Calu3 (cell line): ENCODE data around the gene MFSD12. TPM values are rescaled to one million over a fixed set of nuclear protein-coding genes. Genes with fewer than 3 reads are reported as not detected.
"Not testable (repeated sequence)": the region's sequence is repeated elsewhere in the genome, so short reads cannot be mapped to it uniquely, and the experiment has no call there.

ENCODE experiments used
- BruUV-seq: library from RNA; stranded (reverse); fragments of 400-500 nt; replicated peaks from 2 replicates; lab custom pipeline; 2021; lab: Mats Ljungman, UMichigan
- CTCF ChIA-PET: fragments of 300-600 bp; sonication (Branson Sonifier 250); formaldehyde crosslinking; loops from one replicate; lab custom pipeline; 2022; ENCODE audit warnings: antibody characterized with exemption; lab: Charles Lee
- DNase-seq: peaks from one replicate; pipeline ENCODE4 v3.0.0; 2022
- H3K27ac Mint-ChIP-seq: one replicate; pipeline ENCODE4 v1.8.0; 2022; ENCODE audit warnings: mixed read lengths; ENCODE audit not compliant: unreplicated experiment
- H3K27me3 Mint-ChIP-seq: one replicate; pipeline ENCODE4 v1.8.0; 2022; ENCODE audit warnings: mixed read lengths; ENCODE audit not compliant: unreplicated experiment
- H3K36me3 Mint-ChIP-seq: one replicate; pipeline ENCODE4 v1.8.0; 2022; ENCODE audit warnings: mild to moderate bottlenecking, moderate library complexity, mixed read lengths; ENCODE audit not compliant: insufficient read depth, unreplicated experiment
- H3K4me1 Mint-ChIP-seq: one replicate; pipeline ENCODE4 v1.8.0; 2022; ENCODE audit warnings: mild to moderate bottlenecking, low read depth, mixed read lengths; ENCODE audit not compliant: unreplicated experiment
- H3K4me3 Mint-ChIP-seq: one replicate; pipeline ENCODE4 v1.8.0; 2022; ENCODE audit warnings: mild to moderate bottlenecking, low read depth, moderate library complexity, mixed read lengths; ENCODE audit not compliant: unreplicated experiment
- H3K9me3 Mint-ChIP-seq: one replicate; pipeline ENCODE4 v1.8.0; 2022; ENCODE audit warnings: low read depth, mixed read lengths; ENCODE audit not compliant: unreplicated experiment
- CTCF ChIP-seq: fragments of 200-600 bp; IDR thresholded peaks from one replicate; pipeline ENCODE4 v1.8.0; 2022; ENCODE audit warnings: antibody characterized with exemption; ENCODE audit not compliant: unreplicated experiment
- intact Hi-C: fragments of 100-400 bp; cut with micrococcal nuclease; formaldehyde crosslinking; loops from one replicate; pipeline ENCODE4 v1.10.0; 2022; ENCODE audit not compliant: unreplicated experiment
- total RNA-seq: library from RNA; stranded (reverse); gene quantifications from 2 replicates; pipeline ENCODE4 v1.2.3, GENCODE V29; 2022

Gene MFSD12
- total RNA-seq, 1 experiment from 2014 or later: 105 TPM

DNA sequence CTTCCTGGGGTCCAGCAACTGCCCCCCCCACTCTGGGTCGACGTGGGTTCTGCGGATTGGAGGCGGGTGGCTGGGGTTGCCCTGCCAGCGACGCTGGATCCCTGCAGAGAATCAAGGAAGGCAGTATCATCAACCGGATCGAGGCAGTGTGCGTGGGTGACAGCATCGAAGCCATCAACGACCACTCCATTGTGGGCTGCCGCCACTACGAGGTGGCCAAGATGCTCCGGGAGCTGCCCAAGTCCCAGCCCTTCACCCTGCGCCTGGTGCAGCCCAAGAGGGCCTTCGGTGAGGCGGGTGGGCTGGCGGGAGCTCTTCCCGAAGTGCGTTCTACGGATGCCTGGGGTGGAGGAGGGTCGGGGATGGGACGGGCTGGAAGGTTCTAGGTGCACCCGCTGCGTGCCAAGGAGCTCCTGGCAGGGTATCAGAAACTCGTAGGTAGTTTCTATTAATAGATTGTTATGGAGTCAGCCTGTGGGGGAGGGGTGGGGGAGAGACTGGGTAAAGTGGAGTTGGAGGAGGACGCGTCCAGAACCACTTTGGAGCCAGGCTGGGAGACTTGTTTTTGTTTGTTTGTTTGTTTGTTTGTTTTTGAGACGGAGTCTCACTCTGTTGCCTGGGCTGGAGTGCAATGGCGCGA, 29.4 kb upstream of the MFSD12 start:
- intact Hi-C loops: no loop called here
- no peaks in the 10 kb centered on the region for H3K4me1 Mint-ChIP-seq
- CTCF ChIA-PET: no interaction called here
- no peaks in the 10 kb centered on the region for H3K27me3 Mint-ChIP-seq
- no peak for DNase-seq
- BruUV-seq: no TSS peak
- no peaks in the 10 kb centered on the region for H3K36me3 Mint-ChIP-seq
- H3K4me3 Mint-ChIP-seq: no peak overlapping the region
- no peak for TF ChIP-seq CTCF
- no peak overlapping the region for H3K27ac Mint-ChIP-seq
- no peaks in the 10 kb centered on the region for H3K9me3 Mint-ChIP-seq

- no peak for TF ChIP-seq CTCF
- H3K27me3 Mint-ChIP-seq: no peaks in the 10 kb centered on the region
- intact Hi-C loops: no loop called here
- DNase-seq: no peak
- no peaks in the 10 kb centered on the region for H3K9me3 Mint-ChIP-seq
- CTCF ChIA-PET: no interaction called here
- H3K4me3 Mint-ChIP-seq: no peak overlapping the region
- H3K4me1 Mint-ChIP-seq: no peaks in the 10 kb centered on the region
- no TSS peak for BruUV-seq
- no peaks in the 10 kb centered on the region for H3K36me3 Mint-ChIP-seq
- H3K27ac Mint-ChIP-seq: no peak overlapping the region
Measured at GRCh38 chr19:3586127-3586626, 28.8 kb upstream of the MFSD12 start.

GRCh38 chr19:3585301-3586126, 28.1 kb upstream of the MFSD12 start, which contains the start of gene GIPC3:
Gene GIPC3 (plus strand): TSS chr19:3585478. CDS start chr19:3585598, 120 bp downstream.
- CTCF ChIA-PET: interaction anchor here (0.6 kb wide), 1 partner anchor 100 kb away, joined by 3 read pairs; no protein-coding TSS in a partner anchor
- Mint-ChIP-seq H3K27ac (no peak within 1 kb of the TSS), H3K27me3 (no peaks in the 10 kb centered on the region), H3K4me1 (no peaks in the 10 kb centered on the region), H3K9me3 (no peaks in the 10 kb centered on the region), H3K36me3 (no peaks in the 10 kb centered on the region), H3K4me3 (no peak within 1 kb of the TSS)
- intact Hi-C loops: no loop called here
- TF ChIP-seq CTCF: no peak
- no TSS peak for BruUV-seq
- DNase-seq: no peak

DNA sequence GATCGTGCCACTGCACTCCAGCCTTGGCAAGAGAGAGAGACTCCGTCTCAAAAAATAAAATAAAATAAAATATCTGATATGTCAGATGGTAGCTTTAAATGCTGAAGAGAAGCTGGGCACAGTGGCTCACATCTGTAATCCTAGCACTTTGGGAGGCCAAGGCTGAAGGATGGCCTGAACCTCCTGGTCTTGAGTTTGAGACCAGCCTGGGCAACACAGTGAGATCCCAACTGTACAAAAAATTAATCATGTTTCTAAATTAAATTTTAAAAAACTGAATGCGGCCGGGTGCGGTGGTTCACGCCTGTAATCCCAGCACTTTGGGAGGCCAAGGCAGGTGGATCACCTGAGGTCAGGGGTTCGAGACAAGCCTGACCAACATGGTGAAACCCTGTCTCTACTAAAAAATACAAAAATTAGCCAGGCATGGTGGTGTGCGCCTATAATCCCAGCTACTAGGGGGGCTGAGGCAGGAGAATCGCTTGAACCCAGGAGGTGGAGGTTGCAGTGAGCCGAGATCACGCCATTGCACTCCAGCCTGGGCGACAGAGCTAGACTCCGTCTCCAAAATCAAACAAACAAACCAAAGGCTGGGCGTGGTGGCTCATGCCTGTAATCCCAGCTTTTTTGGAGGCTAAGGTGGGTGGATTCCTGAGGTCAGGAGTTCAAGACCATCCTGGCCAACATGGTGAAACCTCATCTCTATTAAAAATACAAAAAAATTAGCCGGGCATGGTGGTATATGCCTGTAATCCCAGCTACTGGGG, 26.8 kb upstream of the MFSD12 start:
- H3K27ac Mint-ChIP-seq, intact Hi-C loops, H3K4me3 Mint-ChIP-seq, BruUV-seq, CTCF ChIA-PET, H3K4me1 Mint-ChIP-seq, H3K36me3 Mint-ChIP-seq, DNase-seq, H3K9me3 Mint-ChIP-seq, H3K27me3 Mint-ChIP-seq: not testable (repeated sequence)

GRCh38 chr19:3581792-3582191, 24.4 kb upstream of the MFSD12 start:
- intact Hi-C loops, H3K4me3 Mint-ChIP-seq, H3K27me3 Mint-ChIP-seq, BruUV-seq, H3K9me3 Mint-ChIP-seq, H3K36me3 Mint-ChIP-seq, CTCF ChIA-PET, H3K4me1 Mint-ChIP-seq, H3K27ac Mint-ChIP-seq, DNase-seq: not testable (repeated sequence)
